GM19455 (cell line): ENCODE measurements around the gene ERBB4.
A peak's percentile ranks its signal among the peaks of the same experiment; 100 is the strongest.
"Not testable (repeated sequence)": the region's sequence is repeated elsewhere in the genome, so short reads cannot be mapped to it uniquely, and the experiment has no call there.

Experiments
- ATAC-seq: cut with Tn5 transposase; IDR thresholded peaks from one replicate; pipeline ENCODE4 v1.9.1; 2021; ENCODE audit not compliant: unreplicated experiment

ERBB4 gene

DNA sequence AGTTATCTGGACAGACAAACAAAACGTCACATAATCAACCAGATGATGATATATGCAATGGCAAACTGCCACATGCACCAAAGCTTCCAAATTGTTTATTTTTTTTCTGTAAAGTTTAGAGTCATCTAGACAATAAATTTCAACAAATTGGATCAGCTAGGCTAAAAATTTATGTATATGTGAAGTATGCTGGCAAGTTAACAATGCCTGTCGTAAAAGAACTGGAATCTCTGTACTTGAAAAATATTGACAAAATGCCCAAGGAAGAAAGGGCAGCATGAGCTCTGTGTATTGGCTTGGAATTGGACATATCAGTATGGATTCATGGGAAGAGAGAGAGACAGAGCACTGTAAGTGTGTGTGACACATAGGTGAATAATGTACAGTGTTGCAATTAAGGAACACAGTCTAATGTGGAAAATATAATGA lies 309.8 kb downstream of the ERBB4 start:
- ATAC-seq = no peak

DNA sequence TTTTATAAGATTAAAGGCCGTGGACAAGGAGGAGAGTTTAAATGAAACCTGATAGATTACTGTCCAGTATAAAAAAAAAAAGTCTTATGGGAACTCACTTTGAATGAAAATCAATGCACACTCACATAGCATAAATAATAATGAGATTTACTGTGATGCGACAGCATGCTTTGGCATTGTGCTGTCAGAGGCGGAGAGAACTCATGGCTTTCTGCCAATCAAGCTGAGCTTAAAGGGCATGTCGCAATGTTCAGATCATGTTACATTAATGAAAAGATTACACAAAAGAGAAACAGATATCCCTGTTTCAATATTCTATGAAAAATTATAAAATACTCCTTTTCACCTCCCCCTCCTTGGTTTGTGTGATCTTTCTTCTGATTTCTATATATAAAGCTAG lies 310.8 kb downstream of the ERBB4 start:
- no peak for ATAC-seq

GRCh38 chr2:212226114-212226513 lies 312.5 kb downstream of the ERBB4 start:
- ATAC-seq = no peak

DNA sequence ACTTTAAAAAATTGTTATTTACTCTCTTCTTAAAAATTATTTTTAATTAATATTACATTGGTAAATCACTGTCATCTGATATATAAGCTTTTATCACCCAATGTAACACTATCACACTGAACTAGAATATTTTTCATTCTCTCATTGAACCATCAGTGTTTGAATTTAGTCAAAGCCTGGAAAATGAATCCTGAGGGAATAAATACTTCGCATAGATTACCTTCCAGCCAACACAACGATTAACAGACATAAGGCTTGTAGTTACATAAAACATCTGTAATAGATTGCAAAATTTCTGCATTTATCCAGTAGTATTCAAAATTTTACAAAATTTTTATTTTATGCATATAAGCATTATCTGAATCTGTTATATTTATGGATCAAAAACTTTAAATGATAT lies 314.9 kb downstream of the ERBB4 start:
- no peak for ATAC-seq

GRCh38 chr2:212213191-212213590 lies 325.4 kb downstream of the ERBB4 start:
- peak; percentile 55 for ATAC-seq

GRCh38 chr2:212208467-212208866 lies 330.1 kb downstream of the ERBB4 start:
- ATAC-seq = no peak

DNA sequence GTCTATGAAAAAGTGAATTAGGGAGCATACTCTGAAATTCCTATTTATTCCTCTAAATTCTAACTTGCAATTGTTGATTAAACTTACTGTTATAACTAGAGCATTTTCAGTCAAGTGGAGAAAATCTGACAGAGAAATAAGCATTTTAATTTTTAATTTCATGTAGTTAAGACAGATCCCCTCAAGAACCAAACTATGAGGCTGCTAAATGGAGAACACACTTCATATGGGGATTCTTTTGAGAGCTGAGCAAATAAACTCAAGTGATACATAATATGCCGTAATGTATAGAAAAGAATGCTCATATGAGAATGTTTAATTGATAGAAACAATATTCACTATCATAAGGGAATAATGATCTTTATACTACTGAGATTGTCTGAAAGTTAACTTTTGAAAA lies 340.8 kb downstream of the ERBB4 start:
- no peak for ATAC-seq

- no peak for ATAC-seq
These were observed 343.0 kb downstream of the ERBB4 start for GRCh38 chr2:212195626-212196025.

DNA sequence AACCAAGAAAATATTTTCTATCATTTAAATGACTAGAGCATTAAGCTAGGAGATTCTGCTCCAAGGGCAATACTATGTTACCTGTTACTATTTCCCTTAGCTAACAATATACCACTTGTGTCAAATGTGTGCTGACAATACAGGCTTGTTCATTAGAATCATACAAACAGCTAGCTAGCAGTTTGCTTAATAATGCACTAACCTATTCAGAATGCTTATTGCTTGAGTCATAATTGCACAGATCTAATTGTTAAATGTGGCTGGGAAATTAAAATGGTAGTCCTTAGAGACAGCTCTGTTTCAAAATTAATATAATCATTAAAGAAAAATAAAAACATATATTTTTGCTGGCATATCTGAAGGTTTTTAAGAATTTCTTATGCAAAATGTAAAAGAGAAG lies 344.2 kb downstream of the ERBB4 start:
- ATAC-seq = no peak

DNA sequence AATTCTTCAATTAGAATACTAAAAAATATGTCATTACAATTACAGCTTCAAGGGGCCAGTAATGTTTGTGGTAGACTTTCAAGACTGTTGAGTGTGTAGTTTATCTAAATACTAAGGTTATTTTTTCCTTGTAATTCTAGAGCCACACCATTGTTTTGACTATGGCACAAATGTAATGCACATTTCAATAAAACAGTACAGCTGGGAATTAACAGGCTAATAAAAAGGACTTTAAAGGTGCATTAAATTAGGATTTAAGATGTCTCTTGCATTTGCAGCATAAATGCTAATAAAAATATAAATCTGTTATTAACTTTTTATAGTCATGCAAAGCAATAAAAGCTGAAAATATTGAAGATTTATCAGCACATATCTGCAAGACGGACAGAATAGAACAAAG lies 344.8 kb downstream of the ERBB4 start:
- ATAC-seq = no peak

GRCh38 chr2:212193056-212193455 lies 345.5 kb downstream of the ERBB4 start:
- ATAC-seq = no peak

- not testable (repeated sequence) for ATAC-seq
These were observed 347.2 kb downstream of the ERBB4 start for GRCh38 chr2:212191438-212191837.

DNA sequence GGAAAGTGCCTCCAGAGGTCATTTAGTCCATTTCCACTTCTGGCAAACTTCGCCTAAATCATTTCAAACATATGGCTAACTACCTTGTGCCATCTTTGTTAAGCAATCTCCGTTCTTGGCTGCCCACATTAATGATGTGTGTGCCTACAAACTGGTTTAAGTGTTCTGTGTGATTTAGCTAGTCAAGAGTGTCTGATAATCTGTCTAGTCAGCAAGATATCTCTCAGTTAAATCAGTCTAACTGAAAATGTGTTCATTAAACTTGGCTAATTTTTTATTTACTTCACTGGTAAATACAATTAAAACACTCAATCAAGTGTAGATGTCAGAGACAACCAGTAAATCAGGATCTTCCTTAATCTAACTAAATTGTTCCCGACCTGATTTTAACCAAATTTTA lies 352.4 kb downstream of the ERBB4 start:
- no peak for ATAC-seq

DNA sequence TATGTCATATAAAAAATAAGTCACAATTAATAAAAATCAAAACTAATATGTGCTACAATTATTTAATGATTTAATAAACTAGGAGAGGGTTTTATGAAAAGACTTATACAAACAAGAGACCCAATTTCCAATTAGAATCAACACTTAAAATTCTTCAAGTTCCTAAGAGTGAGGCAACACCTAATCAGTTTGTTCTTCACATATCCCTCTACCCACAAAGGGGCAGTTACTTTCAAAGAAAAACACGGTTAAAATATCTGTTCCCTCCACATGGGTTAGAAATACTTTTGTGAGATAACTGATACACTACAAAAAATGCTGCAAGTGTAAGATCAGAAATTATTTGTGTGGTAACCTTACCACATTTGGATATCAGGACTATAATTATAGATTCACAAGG lies 357.0 kb downstream of the ERBB4 start:
- ATAC-seq = no peak

DNA sequence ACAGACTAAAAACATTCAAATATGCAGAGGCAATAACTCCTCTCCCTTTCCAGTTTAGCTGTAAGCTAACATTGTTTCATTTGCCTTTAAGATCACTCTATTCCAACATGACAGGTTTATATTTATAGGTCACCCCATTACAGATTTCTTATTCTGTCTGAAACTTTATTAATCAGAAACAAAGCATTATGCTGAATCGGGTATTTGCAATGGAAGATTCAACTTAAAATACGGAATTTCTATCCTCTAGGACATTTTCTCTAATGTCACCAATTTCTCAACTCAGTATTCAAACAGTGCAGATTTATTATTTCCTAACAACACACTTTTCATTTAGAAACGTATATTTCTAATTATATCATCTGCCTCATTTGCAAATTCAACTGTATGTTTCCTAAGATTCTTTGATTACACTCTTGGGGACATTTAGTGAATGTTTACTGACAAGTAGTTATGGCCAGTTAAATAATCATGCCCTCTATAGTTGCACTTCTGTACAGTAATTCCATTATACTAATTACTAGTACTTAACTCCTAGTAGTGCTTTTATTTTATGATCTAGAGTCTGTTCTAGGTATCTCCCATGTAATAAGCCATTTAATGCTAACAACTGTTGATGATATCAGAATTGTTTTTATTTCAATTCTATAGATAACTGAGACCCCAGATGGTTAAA lies 358.1 kb downstream of the ERBB4 start:
- ATAC-seq = no peak

- no peak for ATAC-seq
These were observed 360.9 kb downstream of the ERBB4 start for GRCh38 chr2:212177724-212178123.

- no peak for ATAC-seq
These were observed 362.5 kb downstream of the ERBB4 start for GRCh38 chr2:212176151-212176550.

DNA sequence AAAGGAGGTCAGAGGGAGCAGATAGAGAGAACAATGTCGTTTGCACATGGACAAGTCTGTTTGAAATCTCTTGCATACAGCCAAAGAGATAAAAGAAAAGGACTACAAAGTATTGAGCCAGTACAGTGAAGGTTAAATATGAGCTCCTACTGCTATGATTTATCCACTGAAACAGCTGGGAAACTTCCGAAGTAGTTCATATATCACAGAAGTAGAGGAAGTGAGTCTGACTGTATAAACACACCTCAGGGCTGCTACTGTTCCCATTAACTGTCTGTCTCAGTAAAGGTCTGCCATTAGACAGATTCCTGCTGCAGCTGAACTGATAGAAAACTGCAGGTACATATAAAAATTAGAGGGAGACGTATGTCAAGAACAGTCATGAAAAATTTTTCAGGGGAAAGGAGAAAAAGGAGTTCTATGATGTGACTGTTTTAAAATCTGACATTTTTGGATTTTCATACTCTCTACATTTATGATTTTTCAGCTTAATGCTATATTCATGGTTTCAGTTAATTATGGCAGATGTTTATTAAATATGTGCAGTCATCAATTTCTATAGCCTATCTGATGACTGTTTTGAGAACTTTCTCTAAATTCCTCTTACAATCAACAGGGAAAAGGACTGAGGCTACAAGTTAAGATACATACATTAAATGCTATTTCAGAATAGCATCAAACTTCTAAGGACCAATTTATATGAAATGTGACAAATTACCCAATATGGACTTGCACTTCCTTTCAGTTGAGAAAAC lies 364.7 kb downstream of the ERBB4 start:
- no peak for ATAC-seq

GRCh38 chr2:212173331-212173730 lies 365.3 kb downstream of the ERBB4 start:
- ATAC-seq = no peak

DNA sequence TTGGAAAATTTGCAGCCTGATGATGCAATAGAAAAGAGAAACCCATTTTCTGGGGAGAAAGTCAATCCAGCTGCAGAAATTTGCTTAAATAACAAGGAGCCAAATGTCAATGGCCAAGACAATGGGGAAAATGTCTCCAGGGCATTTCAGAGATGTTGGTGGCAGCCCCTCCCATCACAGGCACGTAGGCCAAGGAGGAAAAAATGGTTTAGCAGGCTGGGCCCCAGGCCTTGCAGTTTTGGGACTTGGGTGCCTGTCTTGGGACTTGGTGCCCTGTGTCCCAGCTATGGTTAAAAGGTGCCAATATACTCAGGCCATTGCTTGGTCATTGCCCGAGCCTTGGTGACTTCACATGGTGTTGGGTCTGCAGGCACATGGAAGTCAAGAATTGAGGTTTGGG lies 368.2 kb downstream of the ERBB4 start:
- no peak for ATAC-seq

GRCh38 chr2:212158081-212158480 lies 380.5 kb downstream of the ERBB4 start:
- ATAC-seq = no peak

GRCh38 chr2:212157012-212157411 lies 381.6 kb downstream of the ERBB4 start:
- ATAC-seq = no peak

DNA sequence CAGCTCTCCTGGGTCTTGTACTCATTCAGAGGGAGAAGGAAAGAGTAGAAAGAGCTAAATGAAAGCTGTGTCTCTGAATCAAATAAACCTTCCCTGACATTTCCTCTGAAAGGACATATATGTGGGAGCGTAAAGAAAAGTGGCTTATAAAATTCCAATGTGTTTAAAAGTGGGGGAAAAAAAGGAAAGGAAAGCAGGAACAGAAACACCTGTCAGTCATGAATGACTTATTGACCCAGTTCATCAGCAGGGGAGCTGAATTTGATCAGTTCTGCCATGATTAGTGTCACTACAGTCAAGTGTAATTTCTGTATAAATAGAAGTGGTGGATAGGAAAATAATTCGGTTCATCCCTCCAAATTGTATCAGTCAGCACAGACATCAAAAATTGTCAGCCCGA lies 382.5 kb downstream of the ERBB4 start:
- no peak for ATAC-seq
